Measurements from ENCODE around the gene SLC30A2.

Gene SLC30A2

GRCh38 chr1:26069941-26070295 is 24.0 kb upstream of the SLC30A2 start:
- DNase-seq = no peak

GRCh38 chr1:26067432-26067911 is 21.6 kb upstream of the SLC30A2 start, which contains the start of gene TRIM63:
Gene TRIM63 (minus strand): TSS chr1:26067630. CDS start chr1:26067494, 136 bp downstream.
- no peak for DNase-seq

- no peak for DNase-seq
Observed at GRCh38 chr1:26066857-26067256, 20.9 kb upstream of the SLC30A2 start.

- no peak for DNase-seq
Observed at GRCh38 chr1:26066160-26066559, 20.2 kb upstream of the SLC30A2 start.

GRCh38 chr1:26064553-26064952 is 18.6 kb upstream of the SLC30A2 start:
- no peak for DNase-seq

GRCh38 chr1:26060832-26061574 is 15.1 kb upstream of the SLC30A2 start:
- no peak for DNase-seq

GRCh38 chr1:26059906-26060305 is 14.0 kb upstream of the SLC30A2 start:
- no peak for DNase-seq

GRCh38 chr1:26058052-26058595 is 12.2 kb upstream of the SLC30A2 start:
- no peak for DNase-seq

- DNase-seq = no peak
Observed at GRCh38 chr1:26057189-26057588, 11.3 kb upstream of the SLC30A2 start.

GRCh38 chr1:26055041-26055440 is 9.1 kb upstream of the SLC30A2 start:
- no peak for DNase-seq

- DNase-seq = no peak
Observed at GRCh38 chr1:26053718-26054560, 8.0 kb upstream of the SLC30A2 start.

- DNase-seq = no peak
Observed at GRCh38 chr1:26050248-26050640, 4.3 kb upstream of the SLC30A2 start.

GRCh38 chr1:26049531-26050247 is 3.8 kb upstream of the SLC30A2 start:
- no peak for DNase-seq

- DNase-seq = no peak
Observed at GRCh38 chr1:26047278-26047874, 1.5 kb upstream of the SLC30A2 start.

- DNase-seq = no peak
Observed at GRCh38 chr1:26046246-26047095, 553 bp upstream of the SLC30A2 start.

- no peak for DNase-seq
Observed at GRCh38 chr1:26044971-26045721, 772 bp downstream of the SLC30A2 start.

GRCh38 chr1:26044414-26044813 is 1.5 kb downstream of the SLC30A2 start:
- DNase-seq = no peak

- no peak for DNase-seq
Observed at GRCh38 chr1:26043765-26044164, 2.2 kb downstream of the SLC30A2 start.

GRCh38 chr1:26041978-26042377 is 3.9 kb downstream of the SLC30A2 start:
- DNase-seq = no peak

- DNase-seq = no peak
Observed at GRCh38 chr1:26041401-26041800, 4.5 kb downstream of the SLC30A2 start.

GRCh38 chr1:26038904-26039303 is 7.0 kb downstream of the SLC30A2 start:
- no peak for DNase-seq
